Fibroblast of the conjunctiva (primary cell): Measurements from ENCODE around the gene RPS14.

Experiments used
- DNase-seq: peaks from one replicate; pipeline ENCODE4 v3.0.0-alpha.2; 2010; ENCODE audit warnings: low read depth

The RPS14 gene

DNA sequence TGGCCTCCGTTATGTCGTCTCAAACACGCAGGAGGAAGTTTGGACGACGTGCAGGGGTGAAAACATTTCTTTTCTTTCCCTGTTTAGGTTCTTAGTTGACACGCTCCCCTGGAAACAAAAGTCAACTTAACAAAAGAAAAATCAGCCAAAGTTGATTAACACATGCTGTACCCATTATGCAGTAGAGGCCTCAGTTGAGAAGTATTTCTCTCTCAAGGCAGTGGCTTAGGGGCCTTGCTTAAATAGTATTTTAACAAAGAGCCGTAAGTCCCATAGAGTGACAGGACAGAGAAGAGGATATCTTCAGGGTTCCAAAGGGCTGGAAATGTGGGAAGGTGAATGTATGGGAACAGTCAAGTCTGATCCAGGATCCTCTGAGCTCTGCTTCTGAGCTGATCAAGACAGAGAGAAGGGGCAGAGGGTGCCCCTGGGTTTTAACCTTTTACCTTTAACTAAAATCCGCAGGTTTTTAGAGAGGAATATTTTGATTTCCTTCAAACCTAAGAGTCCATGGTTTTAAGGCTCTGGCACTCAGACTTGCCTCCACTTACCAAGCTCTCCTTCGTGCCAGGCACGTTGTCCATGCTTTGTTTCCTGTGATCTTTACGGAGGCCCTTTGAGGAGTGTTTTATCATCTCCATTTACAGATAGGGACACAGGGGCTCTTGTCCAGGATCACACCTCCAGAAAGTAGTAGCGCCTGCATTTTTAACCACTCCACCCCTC, 36.2 kb downstream of the RPS14 start:
- DNase-seq = no peak

DNA sequence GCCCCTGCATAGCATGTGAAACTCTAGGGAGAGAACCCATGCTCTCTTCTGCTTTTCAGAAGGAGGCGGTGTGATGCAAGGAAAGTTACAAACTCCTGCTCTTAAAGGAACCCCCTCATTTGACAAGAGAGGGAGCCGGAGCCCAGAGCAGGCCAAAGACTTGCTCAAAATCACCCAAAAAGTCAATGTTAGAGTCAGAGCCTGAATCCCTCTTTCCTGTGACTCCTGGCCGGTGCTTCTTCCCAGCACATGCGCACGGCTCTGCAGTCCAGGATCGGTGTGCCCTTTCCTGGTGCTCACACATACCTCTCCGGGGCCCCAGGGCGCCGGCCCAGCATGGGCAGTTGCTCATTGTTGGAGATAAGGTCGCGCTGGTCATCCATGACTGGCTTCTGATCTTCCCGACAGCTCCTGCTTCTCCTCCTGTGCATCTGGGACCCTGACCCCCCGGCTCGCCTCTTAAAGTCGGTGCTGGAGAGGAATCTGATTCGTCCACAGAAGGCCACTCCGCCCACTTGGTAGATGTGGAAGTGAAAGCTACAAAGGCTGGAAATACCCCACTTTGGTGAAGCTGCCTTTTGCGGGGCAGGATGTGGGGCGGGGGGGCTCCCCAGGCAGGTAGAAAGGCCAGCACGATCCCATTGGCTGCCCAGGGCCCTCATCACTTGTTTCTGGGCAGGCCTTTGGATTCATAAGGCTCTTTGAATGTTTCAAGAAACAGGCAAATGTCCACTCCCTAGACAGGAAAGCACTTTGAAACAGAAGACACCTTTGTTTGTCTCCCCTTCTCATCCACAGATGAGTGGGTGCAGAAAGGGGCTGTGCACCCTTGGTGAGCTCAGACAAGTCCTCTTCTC, 37.0 kb downstream of the RPS14 start, which contains the start of gene CD74:
Gene CD74 (minus strand): TSS at position 592 of the 857 bp plus-strand sequence. CDS start 161 bp downstream, at position 431.
- no peak for DNase-seq

DNA sequence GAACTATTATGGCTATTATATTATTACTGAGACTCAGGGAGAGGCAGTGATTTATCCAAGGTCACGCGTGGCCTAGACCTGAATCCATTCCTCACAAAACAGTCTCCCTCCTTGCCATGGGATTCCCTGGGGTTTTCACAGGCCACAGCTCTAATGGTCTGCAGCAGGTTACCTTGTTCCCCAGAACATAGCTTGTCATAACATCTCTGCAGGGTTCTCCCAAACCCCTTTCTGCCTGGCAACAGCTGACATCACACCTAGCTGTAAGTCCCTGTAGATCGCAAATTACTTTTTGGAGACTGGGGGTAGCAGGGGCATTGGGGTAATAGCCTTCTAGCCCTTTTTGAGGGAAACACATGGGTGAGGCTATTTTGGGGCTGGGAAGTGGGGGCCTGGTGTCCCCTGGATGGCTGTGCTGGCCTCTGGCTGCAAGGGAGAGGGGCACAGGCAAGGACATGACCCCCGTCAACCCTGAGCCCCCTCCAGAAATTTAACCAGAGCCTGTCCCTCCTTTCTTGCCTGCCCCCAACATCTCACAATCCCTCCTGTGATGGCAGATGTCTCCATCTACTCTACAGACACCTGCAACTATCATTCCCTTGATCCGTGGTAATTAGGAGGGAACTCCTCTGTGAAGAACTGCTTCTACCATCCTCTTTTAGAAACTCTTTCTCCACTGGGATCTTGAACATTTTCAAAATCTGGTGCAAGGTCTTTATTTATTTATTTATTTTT, 38.1 kb downstream of the RPS14 start:
- no peak for DNase-seq

DNA sequence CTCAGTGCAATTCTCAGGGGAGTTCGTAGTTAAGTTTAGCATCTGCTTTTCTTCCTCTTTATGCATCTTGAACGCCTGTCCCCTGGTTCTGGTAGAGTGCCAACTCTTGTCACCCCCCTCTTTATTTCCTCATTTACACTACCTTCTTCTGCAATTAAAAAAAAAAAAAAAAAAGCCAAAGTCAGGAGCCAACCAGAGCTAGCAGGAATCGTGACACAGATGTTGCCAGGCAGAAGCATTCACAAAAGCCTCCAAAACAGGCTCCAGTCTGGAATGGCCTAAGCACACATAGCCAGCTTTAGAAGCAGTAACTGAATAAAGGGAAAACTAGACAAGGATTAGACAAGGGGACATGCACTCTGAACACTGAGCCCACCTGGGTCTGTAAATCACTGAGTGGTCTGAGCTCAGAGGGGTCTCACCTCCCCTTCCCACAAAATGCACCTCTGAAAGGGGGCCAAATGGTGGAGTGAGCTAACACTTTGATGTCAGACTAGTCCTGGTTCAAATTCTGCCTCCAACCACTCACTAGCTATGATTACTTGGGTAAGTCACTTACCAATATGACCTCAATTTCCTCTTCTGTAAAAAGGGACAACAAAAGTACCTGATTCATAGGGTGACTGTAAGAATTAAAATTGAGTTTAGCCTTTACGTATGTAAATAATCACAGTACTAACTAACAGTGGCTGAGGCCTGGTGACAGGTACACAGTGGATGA, 38.9 kb downstream of the RPS14 start:
- peak; percentile 57 for DNase-seq

DNA sequence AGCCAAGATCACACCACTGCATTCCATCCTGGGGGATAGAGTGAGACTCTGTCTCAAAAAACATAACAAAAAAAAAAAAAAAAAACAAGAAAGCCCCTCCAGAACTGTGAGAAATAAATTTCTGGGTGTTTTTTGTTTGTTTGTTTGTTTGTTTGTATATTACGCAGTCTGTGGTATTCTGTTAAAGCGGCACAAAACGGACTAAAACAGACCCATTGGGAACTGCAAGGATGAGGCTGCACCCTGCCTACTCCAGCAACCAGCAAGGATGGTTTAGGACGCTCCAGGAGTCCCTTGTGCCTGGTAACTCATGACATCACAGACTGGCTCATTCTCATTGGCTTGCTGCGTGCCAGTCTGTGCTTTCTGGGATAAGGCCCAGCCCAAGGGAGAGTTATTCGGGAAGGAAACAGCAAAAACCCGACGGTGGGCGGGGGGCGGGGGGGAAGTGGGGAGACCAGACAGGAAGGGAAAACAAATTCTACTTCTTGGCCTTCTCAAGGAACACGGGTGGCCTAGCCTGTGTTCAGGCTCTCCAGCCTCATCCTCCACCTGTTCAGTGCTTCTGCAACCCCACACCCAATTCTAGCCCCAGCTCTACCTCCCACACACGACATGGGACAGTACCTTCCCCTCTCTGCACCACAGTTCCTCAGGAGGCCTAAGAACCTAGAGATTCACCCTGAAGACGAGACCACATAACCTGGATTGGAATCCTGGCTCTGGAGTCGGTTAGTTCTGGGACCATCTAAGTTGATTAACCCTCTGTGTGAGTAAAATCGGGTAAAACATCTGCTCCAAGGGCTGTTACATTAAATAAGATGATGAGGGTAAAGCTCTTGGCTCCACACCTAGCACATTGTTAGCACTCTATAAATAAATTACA, 39.7 kb downstream of the RPS14 start:
- peak; percentile 77 for DNase-seq

DNA sequence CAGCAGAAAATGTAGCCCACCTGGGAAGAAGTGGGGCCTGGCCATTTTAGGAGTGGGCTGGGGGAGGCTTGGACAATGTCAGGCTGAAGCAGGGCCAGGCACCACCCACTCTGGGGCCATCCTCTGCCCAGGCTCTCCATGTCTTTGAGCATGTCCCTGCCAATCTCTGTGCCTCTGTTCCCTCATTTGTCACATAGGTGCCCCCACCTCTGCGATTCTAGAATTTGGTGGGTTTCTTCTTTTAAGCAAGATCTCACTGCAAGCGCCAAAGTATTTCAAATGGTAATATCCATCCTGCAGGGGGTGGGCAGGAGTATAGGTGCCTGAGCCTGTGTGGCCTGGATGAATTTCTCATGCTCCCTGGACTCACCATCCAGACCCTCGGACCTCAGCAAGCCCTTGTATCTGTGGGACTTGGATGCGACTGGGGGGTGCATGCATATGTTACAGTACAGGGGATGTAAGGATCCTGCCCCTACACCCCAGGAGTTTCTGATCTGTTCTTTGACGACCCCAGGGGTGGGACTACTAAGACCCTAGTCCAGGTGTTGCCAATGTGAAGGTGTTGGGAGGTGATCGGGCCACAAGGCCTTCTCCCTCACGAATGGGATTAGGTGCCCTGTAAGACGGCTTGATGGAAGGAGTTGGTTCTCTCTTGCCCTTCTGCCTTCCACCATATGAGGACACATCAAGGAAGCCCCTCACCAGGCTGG, 41.2 kb downstream of the RPS14 start:
- DNase-seq = no peak

DNA sequence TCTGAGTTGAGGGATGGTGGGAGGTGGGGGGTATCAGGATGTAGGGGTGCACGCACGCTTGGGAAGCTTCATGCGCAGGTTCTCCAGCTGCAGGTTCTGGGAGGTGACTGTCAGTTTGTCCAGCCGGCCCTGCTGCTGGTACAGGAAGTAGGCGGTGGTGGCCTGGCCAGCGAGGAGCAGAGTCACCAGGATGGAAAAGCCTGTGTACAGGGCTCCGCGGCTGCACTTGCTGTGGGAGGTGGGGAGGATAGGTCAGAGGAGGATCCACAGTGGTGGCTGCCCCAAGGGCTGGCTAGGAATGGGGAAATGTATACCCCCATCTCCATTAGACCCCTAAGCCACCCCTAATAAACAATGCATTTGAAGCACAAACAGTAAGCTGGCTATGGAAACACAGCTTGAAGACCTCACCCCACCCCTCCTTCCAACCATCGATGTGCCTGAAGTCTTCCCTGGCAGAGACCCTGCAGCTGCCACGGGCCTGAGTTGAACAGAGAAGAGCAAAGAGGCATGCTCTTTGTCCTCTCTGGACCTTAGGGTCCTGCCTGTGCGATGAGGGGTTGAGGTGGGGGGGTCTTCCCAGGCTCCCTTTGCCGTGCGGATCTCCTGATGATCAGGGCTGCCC, 42.3 kb downstream of the RPS14 start:
- no peak for DNase-seq

DNA sequence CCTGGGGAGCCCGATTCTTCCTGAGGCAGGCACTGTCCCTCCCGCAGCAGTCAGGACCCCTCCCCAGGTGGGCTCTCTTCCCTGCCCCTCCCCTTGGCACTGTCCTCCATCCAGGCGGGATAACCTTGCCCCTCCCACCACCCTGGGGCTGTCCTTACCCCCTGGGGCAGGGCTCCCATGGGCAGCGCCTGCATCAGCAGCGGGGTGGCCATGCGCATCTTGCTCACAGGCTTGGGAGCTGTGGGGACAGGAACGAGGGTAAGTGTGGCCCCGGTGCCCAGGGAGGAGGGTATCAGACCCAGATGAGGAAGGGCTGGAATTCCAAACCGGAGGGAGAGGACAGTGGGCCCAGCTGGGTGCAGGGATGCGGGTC, 42.8 kb downstream of the RPS14 start:
- no peak for DNase-seq

DNA sequence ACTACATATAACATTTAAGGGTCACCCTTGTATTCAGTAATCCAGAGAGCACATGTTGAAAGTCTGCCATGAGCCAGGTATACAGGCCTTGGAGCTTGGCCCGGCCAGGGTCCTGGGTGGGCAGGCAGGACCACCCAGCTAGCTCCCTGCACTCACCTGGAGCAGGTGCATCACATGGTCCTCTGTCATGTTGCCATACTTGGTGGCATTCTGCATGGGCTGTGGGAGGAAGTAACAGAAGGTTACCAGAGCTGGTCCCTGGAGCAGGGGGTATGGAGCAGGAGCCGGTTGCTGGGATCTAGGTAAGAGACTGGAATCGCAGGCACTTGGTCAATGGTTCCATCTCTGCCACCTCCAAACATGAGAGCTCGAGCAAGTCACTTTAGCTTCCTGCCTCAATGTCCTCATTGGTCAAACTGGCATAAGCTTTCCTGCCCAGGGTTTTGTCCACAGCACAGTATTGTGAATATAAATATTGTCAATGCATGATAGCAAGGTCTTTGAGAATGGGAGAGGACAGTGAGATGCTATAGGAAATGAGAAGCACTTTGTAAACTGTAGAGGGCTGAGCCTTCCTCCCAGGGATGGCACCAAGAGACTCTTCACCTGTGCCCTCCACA, 43.3 kb downstream of the RPS14 start:
- DNase-seq = no peak

DNA sequence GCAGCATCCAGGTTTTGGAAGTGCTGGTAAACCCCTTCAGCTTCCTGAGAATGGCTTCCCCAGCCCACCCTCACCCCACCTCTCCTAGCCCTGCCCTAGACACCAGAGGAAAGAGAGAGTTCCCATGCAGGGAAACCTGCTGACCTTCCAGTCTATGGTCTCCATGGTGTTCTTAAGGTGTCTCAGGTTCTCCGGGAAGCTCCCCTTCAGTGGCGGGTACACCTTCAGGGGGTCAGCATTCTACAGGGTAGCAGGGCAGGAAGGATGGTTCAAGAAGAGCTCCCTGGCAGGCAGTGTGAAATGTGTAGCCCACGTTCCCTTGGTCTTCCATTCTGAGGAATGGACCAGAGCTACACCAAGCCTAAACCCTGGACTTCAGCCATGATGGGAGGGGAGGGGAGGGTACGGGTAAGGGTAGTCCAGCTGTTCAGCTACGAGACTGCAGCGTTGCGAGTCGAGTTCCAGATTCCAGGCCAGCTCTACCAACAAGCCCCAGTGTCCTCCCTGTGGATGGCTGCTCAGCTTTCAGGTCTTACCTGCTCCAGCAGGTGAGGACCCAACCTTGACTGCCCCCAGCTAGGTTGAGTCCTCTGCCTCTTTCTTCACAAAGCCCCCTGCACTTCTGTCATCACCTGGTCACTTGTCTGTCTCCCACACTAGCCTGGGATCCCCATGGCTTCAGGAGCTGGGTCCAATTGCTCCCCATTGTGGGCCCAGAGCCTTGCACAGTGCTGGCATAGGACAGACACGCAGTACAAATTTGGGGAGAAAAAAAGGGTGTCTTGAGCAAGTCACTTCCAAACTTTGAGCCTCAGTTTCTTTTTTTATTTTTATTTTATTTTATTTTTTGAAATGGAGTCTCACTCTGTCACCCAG, 44.4 kb downstream of the RPS14 start:
- no peak for DNase-seq

DNA sequence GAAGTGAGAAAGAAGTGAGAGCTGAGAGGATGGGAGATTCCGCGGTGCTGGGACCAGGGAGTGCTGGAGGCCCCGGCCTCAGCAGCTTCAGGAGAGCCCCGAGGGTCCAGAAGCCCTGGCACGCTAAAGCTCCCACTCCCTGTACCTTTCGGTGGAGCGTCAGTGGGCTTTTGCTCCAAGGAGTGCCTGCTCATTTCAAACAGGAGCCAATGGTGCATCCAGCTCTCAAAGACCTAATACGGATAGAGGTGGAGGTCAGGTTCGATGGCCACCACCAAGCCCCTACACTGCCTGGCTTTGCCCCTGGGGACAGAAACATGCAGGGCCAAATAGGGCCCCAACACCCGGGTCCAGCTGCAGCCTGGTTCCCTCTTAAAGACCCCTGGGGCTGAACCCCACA, 45.0 kb downstream of the RPS14 start:
- DNase-seq = no peak

DNA sequence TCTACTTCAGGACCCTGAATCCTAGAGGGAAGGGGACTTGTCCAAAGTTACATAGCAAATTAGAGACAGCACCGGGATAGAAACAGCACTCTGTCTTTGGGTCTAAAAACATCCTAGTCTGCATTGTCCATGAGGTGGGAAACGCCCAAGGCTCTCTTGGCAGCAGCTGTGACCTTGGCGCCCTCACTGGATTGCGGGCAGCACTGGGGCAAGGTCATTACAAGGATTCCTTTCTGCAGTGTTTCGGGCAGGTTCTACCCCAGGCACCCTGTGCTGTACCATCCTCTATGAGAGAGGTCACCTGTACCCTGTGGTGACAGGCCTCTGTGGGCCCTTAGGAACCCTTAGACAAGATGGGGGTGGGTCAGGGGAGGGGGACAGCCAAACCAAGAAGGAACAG, 45.4 kb downstream of the RPS14 start:
- DNase-seq = no peak

DNA sequence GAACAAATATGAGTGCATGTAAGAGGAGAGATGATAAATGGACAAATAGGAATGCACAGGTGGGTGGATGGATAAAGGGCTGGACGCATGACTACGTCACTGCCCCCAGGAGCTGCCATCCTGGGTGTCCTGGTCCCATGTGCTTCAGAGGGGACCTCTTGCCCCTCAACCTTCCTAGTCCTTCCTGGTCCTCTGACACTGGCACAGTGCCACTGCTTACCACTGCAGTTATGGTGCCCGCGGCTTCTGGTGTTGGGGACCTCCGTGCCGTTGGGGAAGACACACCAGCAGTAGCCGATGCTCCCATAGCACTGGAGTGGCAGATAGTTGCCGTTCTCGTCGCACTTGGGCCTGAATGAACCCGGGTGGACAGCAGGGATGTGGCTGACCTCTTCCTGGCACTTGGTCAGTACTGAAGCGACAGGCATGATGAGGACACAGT, 46.6 kb downstream of the RPS14 start:
- DNase-seq = no peak

DNA sequence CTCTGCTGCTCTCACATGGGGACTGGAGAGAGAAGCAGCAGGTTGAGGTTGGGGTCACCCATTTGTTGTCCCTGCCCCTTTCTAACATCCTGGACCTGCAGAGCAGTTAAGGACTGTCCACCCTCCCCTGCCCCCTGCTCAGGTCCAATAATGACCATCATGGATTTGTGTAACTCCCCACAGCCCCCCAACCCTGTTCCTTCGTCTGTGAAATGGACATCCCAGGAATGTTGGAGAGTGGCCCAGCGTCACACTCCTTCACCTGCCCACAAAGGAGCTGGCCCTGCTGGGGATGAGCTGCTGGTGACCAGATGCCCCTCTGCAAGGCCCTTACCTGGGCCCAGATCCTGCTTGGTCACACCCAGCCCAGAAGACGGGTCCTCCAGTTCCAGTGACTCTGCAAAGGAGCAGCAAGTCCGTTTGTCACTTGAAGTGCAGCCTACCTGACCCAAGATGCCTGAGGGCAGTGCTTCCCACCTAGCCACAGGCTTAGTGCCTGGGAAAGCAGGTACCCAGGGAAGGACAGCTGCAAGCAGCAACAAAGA, 47.2 kb downstream of the RPS14 start:
- no peak for DNase-seq

DNA sequence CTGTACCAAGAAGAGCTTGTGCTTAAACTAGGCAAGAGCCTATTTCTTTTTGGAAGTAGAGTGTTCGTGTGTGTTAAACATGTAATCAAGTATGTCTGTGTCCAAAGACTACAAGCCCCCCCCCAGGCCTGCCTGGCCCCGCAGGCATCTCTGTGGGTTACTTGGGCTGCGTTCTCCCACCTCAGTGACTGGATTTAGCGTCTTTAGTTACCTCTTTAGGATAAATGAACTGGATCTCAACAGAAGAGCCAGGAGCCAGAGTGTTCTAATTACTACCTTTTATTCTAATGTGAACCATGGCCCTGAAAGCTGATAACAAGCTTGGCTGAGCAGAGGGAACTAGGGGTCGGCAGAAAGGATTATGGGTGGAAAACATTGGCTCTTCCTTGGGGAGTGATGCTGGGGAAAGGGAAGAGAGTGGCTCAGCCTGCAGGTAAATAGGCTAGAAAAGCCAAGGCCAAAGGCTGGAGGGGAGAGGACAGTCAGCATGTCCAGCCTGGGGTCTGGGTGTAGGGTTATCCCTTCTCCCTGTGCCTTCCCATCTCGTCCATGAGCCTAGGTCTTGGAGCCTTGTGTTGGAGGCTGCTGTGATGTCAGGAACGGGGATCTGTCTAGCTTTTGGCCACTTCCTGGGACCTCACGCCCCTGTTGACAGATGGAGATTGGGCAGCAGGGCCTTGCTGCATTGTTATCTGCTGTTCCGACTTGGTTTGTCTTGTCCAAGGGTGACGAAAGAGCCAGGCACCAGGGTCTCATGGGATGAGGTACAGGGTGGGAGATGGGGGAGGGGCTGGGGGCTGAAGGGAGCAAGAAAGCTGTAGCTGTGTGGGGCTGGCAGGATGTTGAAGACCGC, 47.9 kb downstream of the RPS14 start:
- no peak for DNase-seq

DNA sequence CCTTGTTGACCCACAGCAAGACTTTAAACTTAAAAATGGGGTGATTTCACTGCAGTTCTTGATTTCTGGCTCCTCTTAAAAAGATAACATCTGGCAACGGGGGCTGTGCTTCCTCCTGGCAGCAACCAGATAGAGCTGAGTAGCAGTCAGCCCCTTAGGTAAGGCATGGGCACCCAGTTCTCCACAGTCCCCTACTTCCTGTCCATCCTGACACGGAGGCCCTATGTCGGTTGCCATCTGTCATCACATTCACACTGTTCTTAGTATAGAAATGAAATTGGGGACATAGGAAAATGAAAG, 48.5 kb downstream of the RPS14 start:
- DNase-seq = no peak

DNA sequence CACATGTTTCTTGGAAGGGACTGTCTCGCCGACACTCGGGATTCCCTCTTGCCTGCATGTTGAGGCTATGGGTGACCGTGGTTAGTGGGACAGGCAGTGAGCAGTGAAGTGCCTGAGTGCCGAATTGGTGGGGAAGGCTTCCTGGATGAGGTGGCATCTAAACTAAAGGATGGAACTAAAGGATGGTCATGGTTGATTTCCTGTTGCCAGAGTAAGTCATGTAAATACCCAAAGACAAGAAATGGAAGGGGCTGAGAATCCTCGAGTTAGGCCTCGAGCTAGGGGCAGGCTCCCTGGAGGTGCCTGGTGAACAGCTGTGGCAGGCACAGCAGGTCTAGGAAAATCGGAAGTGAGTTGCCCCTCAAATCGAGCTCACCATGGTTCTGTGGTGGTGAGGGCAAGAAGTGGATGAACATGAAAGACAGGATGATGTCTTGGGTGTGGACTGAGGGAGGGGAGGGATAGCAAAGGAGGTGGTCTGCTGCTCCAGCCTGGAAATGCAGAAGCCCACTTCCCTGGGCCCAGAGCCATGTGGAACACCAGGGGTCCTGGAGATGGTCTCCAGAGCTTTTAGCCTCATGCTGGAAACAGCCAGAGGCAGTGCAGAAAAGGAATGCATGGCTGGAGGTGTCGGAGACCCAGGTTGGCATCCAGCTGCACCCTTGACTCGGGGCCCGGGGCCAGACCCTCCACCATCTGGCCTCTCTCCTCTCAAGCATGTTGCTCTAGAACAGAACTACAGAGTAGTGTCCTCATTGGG, 49.0 kb downstream of the RPS14 start:
- no peak for DNase-seq
